IMR-90 (cell line): ENCODE results near the gene SPTBN5. TPM values are rescaled to one million over a fixed set of nuclear protein-coding genes. Genes with fewer than 3 reads are reported as not detected.

Source experiments
- ATAC-seq: fragments of 200-7000 bp; cut with Tn5 transposase; 2 replicates; pipeline ENCODE4 v1.9.1; 2020; ENCODE audit warnings: low read depth, mild to moderate bottlenecking, moderate library complexity
- BruUV-seq: library from RNA; stranded (reverse); fragments of 400-500 nt; replicated peaks from 2 replicates; lab custom pipeline; 2021; lab: Mats Ljungman, UMichigan
- CTCF ChIA-PET: fragments of 300-600 bp; formaldehyde crosslinking; extraction: SDS; loops from one replicate; lab custom pipeline; 2021; ENCODE audit warnings: antibody characterized with exemption; lab: Yijun Ruan, JAX
- POLR2A ChIA-PET: fragments of 300-600 bp; sonication (Branson Sonifier 250); formaldehyde crosslinking; loops from one replicate; lab custom pipeline; 2022; ENCODE audit warnings: antibody characterized with exemption; ENCODE audit not compliant: unreplicated experiment; lab: Charles Lee
- DNase-seq: peaks from one replicate; pipeline ENCODE4 v3.0.0; 2013
- H2AFZ ChIP-seq: replicated peaks from 2 replicates; pipeline ENCODE3; 2013; ENCODE audit warnings: low read length, mild to moderate bottlenecking; ENCODE audit not compliant: poor library complexity
- H2AK5ac ChIP-seq: 2 replicates; pipeline ENCODE4 v1.6.1; 2013; ENCODE audit warnings: low read depth, low read length, inconsistent platforms
- H2AK9ac ChIP-seq: replicated peaks from 2 replicates; pipeline ENCODE3; 2013; ENCODE audit warnings: mild to moderate bottlenecking, low read depth, low read length, moderate library complexity; ENCODE audit not compliant: poor library complexity
- H2BK120ac ChIP-seq: 2 replicates; pipeline ENCODE4 v1.6.1; 2013; ENCODE audit warnings: low read depth, low read length, inconsistent platforms
- H2BK15ac ChIP-seq: 3 replicates; pipeline ENCODE4 v1.6.1; 2013; ENCODE audit warnings: low read depth, low read length, inconsistent platforms
- H2BK20ac ChIP-seq: 2 replicates; pipeline ENCODE4 v1.6.1; 2013; ENCODE audit warnings: low read depth, mild to moderate bottlenecking, inconsistent platforms, low read length, moderate library complexity
- H2BK5ac ChIP-seq: 2 replicates; pipeline ENCODE4 v1.6.1; 2013; ENCODE audit warnings: mild to moderate bottlenecking, low read depth, low read length, inconsistent platforms; ENCODE audit not compliant: poor library complexity, severe bottlenecking
- H3K14ac ChIP-seq: replicated peaks from 2 replicates; pipeline ENCODE4 v1.6.1; 2013; ENCODE audit warnings: low read depth, low read length, inconsistent platforms
- H3K18ac ChIP-seq: 2 replicates; pipeline ENCODE4 v1.6.1; 2013; ENCODE audit warnings: low read depth, low read length, control low read depth
- H3K23ac ChIP-seq: 2 replicates; pipeline ENCODE4 v1.6.1; 2013; ENCODE audit warnings: low read depth, low read length, inconsistent platforms
- H3K27ac ChIP-seq: 2 replicates; pipeline ENCODE4 v1.5.1; 2013; ENCODE audit warnings: mild to moderate bottlenecking, control low read depth, low read length; ENCODE audit not compliant: insufficient read depth
- H3K27me3 ChIP-seq: 2 replicates; pipeline ENCODE4 v1.6.1; 2013; ENCODE audit warnings: low read length; ENCODE audit not compliant: control insufficient read depth, insufficient read depth
- H3K36me3 ChIP-seq: 2 replicates; pipeline ENCODE4 v1.6.1; 2013; ENCODE audit warnings: low read length, mixed read lengths; ENCODE audit not compliant: control insufficient read depth, insufficient read depth
- H3K4ac ChIP-seq: 2 replicates; pipeline ENCODE4 v1.6.1; 2013; ENCODE audit warnings: low read depth, low read length, inconsistent platforms
- H3K4me1 ChIP-seq: 2 replicates; pipeline ENCODE4 v1.6.1; 2013; ENCODE audit warnings: low read length, mixed read lengths; ENCODE audit not compliant: control insufficient read depth, insufficient read depth
- H3K4me2 ChIP-seq: 2 replicates; pipeline ENCODE4 v1.6.1; 2013; ENCODE audit warnings: low read depth, mild to moderate bottlenecking, control low read depth, low read length, moderate library complexity
- H3K4me3 ChIP-seq: 2 replicates; pipeline ENCODE4 v1.5.1; 2013; ENCODE audit warnings: low read depth, mild to moderate bottlenecking, control low read depth, low read length, moderate library complexity; ENCODE audit not compliant: insufficient read depth
- H3K56ac ChIP-seq: 2 replicates; pipeline ENCODE4 v1.6.1; 2013; ENCODE audit warnings: low read length, inconsistent platforms; ENCODE audit not compliant: insufficient read depth; ENCODE audit errors: extremely low read depth
- H3K79me1 ChIP-seq, 2 experiments: 2 replicates each; pipeline ENCODE4 v1.6.1; 2013; ENCODE audit warnings: low read length in 2 of 2, inconsistent platforms in 1 of 2, low read depth in 1 of 2
- H3K9ac ChIP-seq: 2 replicates; pipeline ENCODE4 v1.6.1; 2013; ENCODE audit warnings: low read depth, low read length, control low read depth
- H3K9me1 ChIP-seq: 2 replicates; pipeline ENCODE4 v1.6.1; 2013; ENCODE audit warnings: low read length, inconsistent platforms; ENCODE audit not compliant: insufficient read depth
- H3K9me3 ChIP-seq: 2 replicates; pipeline ENCODE4 v1.6.1; 2013; ENCODE audit warnings: low read length; ENCODE audit not compliant: control insufficient read depth, insufficient read depth
- H4K20me1 ChIP-seq: 2 replicates; pipeline ENCODE4 v1.6.1; 2013; ENCODE audit warnings: low read length, inconsistent platforms; ENCODE audit not compliant: insufficient read depth
- H4K5ac ChIP-seq: 2 replicates; pipeline ENCODE4 v1.6.1; 2013; ENCODE audit warnings: mild to moderate bottlenecking, low read depth, low read length, control low read depth
- H4K8ac ChIP-seq, 2 experiments: 2 replicates each; pipeline ENCODE4 v1.6.1; 2013; ENCODE audit warnings: low read depth in 2 of 2, low read length in 2 of 2, control low read depth in 1 of 2, inconsistent platforms in 1 of 2
- H4K91ac ChIP-seq: 2 replicates; pipeline ENCODE4 v1.6.1; 2013; ENCODE audit warnings: low read depth, low read length, inconsistent platforms; ENCODE audit not compliant: insufficient read depth
- MAFK ChIP-seq: IDR thresholded peaks from 2 replicates; pipeline ENCODE4 v1.6.1; 2012; ENCODE audit warnings: low read depth, low read length, improper control_type of control experiment
- MAZ ChIP-seq: IDR thresholded peaks from 2 replicates; pipeline ENCODE4 v1.6.1; 2012; ENCODE audit warnings: low read depth, mild to moderate bottlenecking, low read length, improper control_type of control experiment, moderate library complexity, borderline replicate concordance
- NFE2L2 ChIP-seq: fragments of 150-350 bp; IDR thresholded peaks from 2 replicates; pipeline ENCODE4 v1.6.1; 2016; ENCODE audit warnings: low read depth, mild to moderate bottlenecking, low read length
- RAD21 ChIP-seq: IDR thresholded peaks from 2 replicates; pipeline ENCODE4 v1.6.1; 2012; ENCODE audit warnings: low read length, improper control_type of control experiment
- RFX5 ChIP-seq: IDR thresholded peaks from 2 replicates; pipeline ENCODE4 v1.8.0; 2012; ENCODE audit warnings: low read depth, mild to moderate bottlenecking, low read length, moderate library complexity
- WGBS, 2 experiments: methylation state at CpG; one replicate each; pipeline versions ENCODE4 v1.1.5 to v1.1.7; 2013; ENCODE audit warnings: missing lambda C conversion rate in 2 of 2; ENCODE audit not compliant: insufficient read length in 1 of 2; ENCODE audit errors: extremely low coverage in 2 of 2; 5-methylcytosine and 5-hydroxymethylcytosine counted together
- dilution Hi-C: fragments of 300-500 bp; cut with HindIII; formaldehyde crosslinking; loops from one replicate; pipeline ENCODE4 v1.14.3; 2018; ENCODE audit warnings: low sequenced_read_pairs; ENCODE audit not compliant: unreplicated experiment
- in situ Hi-C: fragments of 300-500 bp; cut with MboI; formaldehyde crosslinking; loops from 3 replicates; pipeline ENCODE4 v1.14.3; 2019; ENCODE audit warnings: low sequenced_read_pairs, inconsistent platforms, mixed read lengths
- intact Hi-C: fragments of 100-400 bp; cut with micrococcal nuclease; formaldehyde crosslinking; loops from 2 replicates; pipeline ENCODE4 v1.10.0; 2022
- polyA plus RNA-seq, 3 experiments: library from polyadenylated mRNA; depleted of rRNA; stranded (reverse); fragments of >200 nt; gene quantifications; 2 replicates each; pipeline ENCODE4 v1.2.3, GENCODE V29; 2012; ENCODE audit warnings: low replicate concordance in 1 of 3
- total RNA-seq: library from RNA; depleted of rRNA; stranded (reverse); fragments of >200 nt; gene quantifications from 2 replicates; pipeline ENCODE4 v1.2.3, GENCODE V29; 2012
- TF ChIP-seq, protein P1 (sequence below): conservative IDR thresholded peaks from 2 replicates; pipeline ENCODE4 v1.5.1; 2012; ENCODE audit warnings: mild to moderate bottlenecking, low read depth, low read length, improper control_type of control experiment

The SPTBN5 gene
- total and polyA plus RNA-seq, 2 of the 4 experiments (the other 2 are of a cell fraction) = under 0.01 to 0.38 TPM

DNA sequence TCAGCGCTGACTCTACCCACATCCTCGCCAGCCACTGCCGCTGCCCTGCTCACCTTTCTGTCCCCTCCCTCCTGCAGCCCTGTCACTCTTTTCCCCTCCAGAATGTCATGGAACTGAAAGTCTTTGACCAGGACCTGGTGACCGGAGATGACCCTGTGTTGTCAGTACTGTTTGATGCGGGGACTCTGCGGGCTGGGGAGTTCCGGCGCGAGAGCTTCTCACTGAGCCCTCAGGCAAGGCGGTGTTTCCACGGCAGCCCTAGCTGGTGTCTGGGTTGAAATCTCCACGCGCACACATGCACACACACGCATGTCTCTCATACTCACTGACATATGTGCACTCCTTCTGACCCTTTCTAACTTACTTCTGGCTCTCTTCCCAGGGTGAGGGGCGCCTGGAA is 53.2 kb downstream of the SPTBN5 start:
- intact Hi-C loops (no loop called here), dilution Hi-C loops (no loop called here), in situ Hi-C loops (no loop called here)
- peaks cover 5% of the 10 kb centered on the region; the same call in 1 of the 2 replicates for H3K36me3 ChIP-seq
- H3K4ac ChIP-seq = no peak overlapping the region
- H4K91ac ChIP-seq = no peak overlapping the region
- H3K56ac ChIP-seq = no peak overlapping the region
- ChIA-PET POLR2A (no interaction called here), CTCF (no interaction called here)
- H3K27ac ChIP-seq = no peak overlapping the region
- BruUV-seq = no TSS peak
- no peak overlapping the region for H3K4me3 ChIP-seq
- no peak overlapping the region for H2AFZ ChIP-seq
- no peaks in the 10 kb centered on the region for H3K9me3 ChIP-seq
- DNase-seq (no peak), ATAC-seq (no peak)
- no peaks in the 10 kb centered on the region for H3K9me1 ChIP-seq
- no peak overlapping the region for H2AK5ac ChIP-seq
- H4K8ac ChIP-seq = no peak overlapping the region
- no peak overlapping the region for H3K9ac ChIP-seq
- H2BK20ac ChIP-seq = no peak overlapping the region
- no peak overlapping the region for H3K14ac ChIP-seq
- 70% methylated on average over 2 of the region's 15 CpGs; no CpG with 5 or more reads in 1 of the 2 experiments for WGBS, 2 experiments
- no peak overlapping the region for H2BK120ac ChIP-seq
- H4K20me1 ChIP-seq = peaks cover 9% of the 10 kb centered on the region
- H2BK5ac ChIP-seq = no peak overlapping the region
- TF ChIP-seq NFE2L2 (no peak), MAFK (no peak), RAD21 (no peak), MAZ (no peak), RFX5 (no peak)
- TF ChIP-seq, protein P1, sequence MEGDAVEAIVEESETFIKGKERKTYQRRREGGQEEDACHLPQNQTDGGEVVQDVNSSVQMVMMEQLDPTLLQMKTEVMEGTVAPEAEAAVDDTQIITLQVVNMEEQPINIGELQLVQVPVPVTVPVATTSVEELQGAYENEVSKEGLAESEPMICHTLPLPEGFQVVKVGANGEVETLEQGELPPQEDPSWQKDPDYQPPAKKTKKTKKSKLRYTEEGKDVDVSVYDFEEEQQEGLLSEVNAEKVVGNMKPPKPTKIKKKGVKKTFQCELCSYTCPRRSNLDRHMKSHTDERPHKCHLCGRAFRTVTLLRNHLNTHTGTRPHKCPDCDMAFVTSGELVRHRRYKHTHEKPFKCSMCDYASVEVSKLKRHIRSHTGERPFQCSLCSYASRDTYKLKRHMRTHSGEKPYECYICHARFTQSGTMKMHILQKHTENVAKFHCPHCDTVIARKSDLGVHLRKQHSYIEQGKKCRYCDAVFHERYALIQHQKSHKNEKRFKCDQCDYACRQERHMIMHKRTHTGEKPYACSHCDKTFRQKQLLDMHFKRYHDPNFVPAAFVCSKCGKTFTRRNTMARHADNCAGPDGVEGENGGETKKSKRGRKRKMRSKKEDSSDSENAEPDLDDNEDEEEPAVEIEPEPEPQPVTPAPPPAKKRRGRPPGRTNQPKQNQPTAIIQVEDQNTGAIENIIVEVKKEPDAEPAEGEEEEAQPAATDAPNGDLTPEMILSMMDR = no peak
- no peak overlapping the region for H3K18ac ChIP-seq
- no peak overlapping the region for H3K4me2 ChIP-seq
- no peak overlapping the region for H4K5ac ChIP-seq
- no peak overlapping the region for H2BK15ac ChIP-seq
- no peak overlapping the region for H2AK9ac ChIP-seq
- no peak overlapping the region for H3K23ac ChIP-seq
- H3K27me3 ChIP-seq = no peaks in the 10 kb centered on the region
- H3K79me1 ChIP-seq = peaks cover 0 to 3% of the 10 kb centered on the region in 2 experiments; a peak in 1 of 4 replicates
- no peaks in the 10 kb centered on the region for H3K4me1 ChIP-seq
